HEK293 (cell line): ENCODE measurements around the gene DYNLL1.

Experiments
- ATF2 ChIP-seq: fragments of 450-650 bp; formaldehyde crosslinking; IDR thresholded peaks from 2 replicates; pipeline ENCODE4 v1.5.1; 2016; ENCODE audit warnings: missing biosample characterization, missing genetic modification characterization, low read depth
- BCL11B ChIP-seq: fragments of 450-650 bp; formaldehyde crosslinking; IDR thresholded peaks from 2 replicates; pipeline ENCODE4 v1.5.1; 2016; ENCODE audit warnings: low read depth, missing biosample characterization, missing genetic modification characterization
- GFI1B ChIP-seq: fragments of 450-650 bp; formaldehyde crosslinking; IDR thresholded peaks from 2 replicates; pipeline ENCODE4 v1.5.1; 2016; ENCODE audit warnings: missing biosample characterization, missing genetic modification characterization
- HIC1 ChIP-seq: fragments of 450-650 bp; formaldehyde crosslinking; IDR thresholded peaks from 2 replicates; pipeline ENCODE4 v1.5.1; 2016; ENCODE audit warnings: missing biosample characterization, missing genetic modification characterization
- KLF1 ChIP-seq: fragments of 450-650 bp; formaldehyde crosslinking; IDR thresholded peaks from 2 replicates; pipeline ENCODE4 v1.5.1; 2016; ENCODE audit warnings: missing biosample characterization, missing genetic modification characterization
- KLF10 ChIP-seq: fragments of 450-650 bp; IDR thresholded peaks from 2 replicates; pipeline ENCODE4 v1.5.1; 2018; ENCODE audit warnings: missing biosample characterization, mild to moderate bottlenecking, missing genetic modification characterization
- KLF16 ChIP-seq: fragments of 450-650 bp; formaldehyde crosslinking; IDR thresholded peaks from 2 replicates; pipeline ENCODE4 v1.5.1; 2017; ENCODE audit warnings: missing biosample characterization, missing genetic modification characterization
- PRDM2 ChIP-seq: fragments of 450-650 bp; formaldehyde crosslinking; IDR thresholded peaks from 2 replicates; pipeline ENCODE4 v1.5.1; 2016; ENCODE audit warnings: missing biosample characterization, missing genetic modification characterization, borderline replicate concordance
- RBAK ChIP-seq: fragments of 450-650 bp; formaldehyde crosslinking; IDR thresholded peaks from 2 replicates; pipeline ENCODE4 v1.5.1; 2016; ENCODE audit warnings: missing biosample characterization, missing genetic modification characterization
- SALL2 ChIP-seq: fragments of 450-650 bp; formaldehyde crosslinking; IDR thresholded peaks from 2 replicates; pipeline ENCODE4 v1.5.0; 2017; ENCODE audit warnings: missing biosample characterization, mild to moderate bottlenecking, missing genetic modification characterization, borderline replicate concordance
- SP7 ChIP-seq: fragments of 450-650 bp; formaldehyde crosslinking; IDR thresholded peaks from 2 replicates; pipeline ENCODE4 v1.5.1; 2016; ENCODE audit warnings: missing biosample characterization, missing genetic modification characterization
- TRIM28 ChIP-seq: IDR thresholded peaks from 2 replicates; pipeline ENCODE4 v1.6.1; 2011; ENCODE audit warnings: low read length, control low read depth, borderline replicate concordance
- WT1 ChIP-seq: fragments of 450-650 bp; formaldehyde crosslinking; IDR thresholded peaks from 2 replicates; pipeline ENCODE4 v1.5.1; 2016; ENCODE audit warnings: missing biosample characterization, missing genetic modification characterization
- ZBTB1 ChIP-seq: fragments of 450-650 bp; formaldehyde crosslinking; IDR thresholded peaks from 2 replicates; pipeline ENCODE4 v1.5.1; 2016; ENCODE audit warnings: missing biosample characterization, missing genetic modification characterization
- ZBTB8A ChIP-seq: fragments of 450-650 bp; formaldehyde crosslinking; IDR thresholded peaks from 2 replicates; pipeline ENCODE4 v1.5.1; 2016; ENCODE audit warnings: missing biosample characterization, missing genetic modification characterization
- ZFHX2 ChIP-seq: fragments of 450-650 bp; formaldehyde crosslinking; conservative IDR thresholded peaks from 2 replicates; pipeline ENCODE4 v1.5.1; 2016; ENCODE audit warnings: missing biosample characterization, missing genetic modification characterization
- ZFP3 ChIP-seq: fragments of 450-650 bp; formaldehyde crosslinking; IDR thresholded peaks from 2 replicates; pipeline ENCODE4 v1.5.1; 2016; ENCODE audit warnings: low read depth, missing biosample characterization, missing genetic modification characterization
- ZNF114 ChIP-seq: fragments of 450-650 bp; formaldehyde crosslinking; IDR thresholded peaks from 2 replicates; pipeline ENCODE4 v1.5.0; 2017; ENCODE audit warnings: missing biosample characterization, missing genetic modification characterization
- ZNF16 ChIP-seq: fragments of 450-650 bp; formaldehyde crosslinking; IDR thresholded peaks from 2 replicates; pipeline ENCODE4 v1.5.1; 2016; ENCODE audit warnings: low read depth, missing biosample characterization, missing genetic modification characterization
- ZNF214 ChIP-seq: fragments of 450-650 bp; formaldehyde crosslinking; IDR thresholded peaks from 2 replicates; pipeline ENCODE4 v1.5.1; 2017; ENCODE audit warnings: missing biosample characterization, mild to moderate bottlenecking, missing genetic modification characterization, borderline replicate concordance
- ZNF391 ChIP-seq: fragments of 450-650 bp; formaldehyde crosslinking; IDR thresholded peaks from 2 replicates; pipeline ENCODE4 v1.5.1; 2016; ENCODE audit warnings: low read depth, missing biosample characterization, missing genetic modification characterization, borderline replicate concordance
- ZNF394 ChIP-seq: fragments of 450-650 bp; formaldehyde crosslinking; IDR thresholded peaks from 2 replicates; pipeline ENCODE4 v1.5.1; 2016; ENCODE audit warnings: missing biosample characterization, missing genetic modification characterization, mild to moderate bottlenecking, moderate library complexity, borderline replicate concordance
- ZNF398 ChIP-seq: fragments of 450-650 bp; formaldehyde crosslinking; IDR thresholded peaks from 2 replicates; pipeline ENCODE4 v1.5.1; 2017; ENCODE audit warnings: missing biosample characterization, missing genetic modification characterization
- ZNF426 ChIP-seq: fragments of 450-650 bp; formaldehyde crosslinking; IDR thresholded peaks from 2 replicates; pipeline ENCODE4 v1.5.1; 2017; ENCODE audit warnings: missing biosample characterization, missing genetic modification characterization, mild to moderate bottlenecking, inconsistent platforms, moderate library complexity
- ZNF433 ChIP-seq: fragments of 450-650 bp; formaldehyde crosslinking; IDR thresholded peaks from 2 replicates; pipeline ENCODE4 v1.5.1; 2016; ENCODE audit warnings: missing biosample characterization, missing genetic modification characterization, low read depth
- ZNF514 ChIP-seq: fragments of 450-650 bp; formaldehyde crosslinking; IDR thresholded peaks from 2 replicates; pipeline ENCODE4 v1.5.1; 2016; ENCODE audit warnings: missing biosample characterization, missing genetic modification characterization
- ZNF629 ChIP-seq: fragments of 450-650 bp; formaldehyde crosslinking; IDR thresholded peaks from 2 replicates; pipeline ENCODE4 v1.5.1; 2017; ENCODE audit warnings: missing biosample characterization, missing genetic modification characterization
- ZNF701 ChIP-seq: fragments of 450-650 bp; formaldehyde crosslinking; IDR thresholded peaks from 2 replicates; pipeline ENCODE4 v1.5.1; 2016; ENCODE audit warnings: missing biosample characterization, missing genetic modification characterization
- ZNF747 ChIP-seq: fragments of 450-650 bp; formaldehyde crosslinking; IDR thresholded peaks from 2 replicates; pipeline ENCODE4 v1.5.1; 2016; ENCODE audit warnings: missing biosample characterization, missing genetic modification characterization
- ZSCAN23 ChIP-seq: fragments of 450-650 bp; formaldehyde crosslinking; IDR thresholded peaks from 2 replicates; pipeline ENCODE4 v1.5.1; 2016; ENCODE audit warnings: missing biosample characterization, missing genetic modification characterization

The DYNLL1 gene

GRCh38 chr12:120529641-120530417 lies 33.9 kb downstream of the DYNLL1 start (continued):
- TF ChIP-seq ZNF114 (no peak), ZFP3 (no peak), ZNF391 (tag by site-specific recombination) (no peak), KLF16 (tag by site-specific recombination) (no peak), ZNF394 (tag by site-specific recombination) (no peak), ZNF398 (tag by site-specific recombination) (no peak), WT1 (tag by site-specific recombination) (no peak), ZNF426 (tag by site-specific recombination) (no peak), ATF2 (tag by site-specific recombination) (no peak), TRIM28 (no peak), ZNF214 (tag by site-specific recombination) (no peak), BCL11B (no peak), KLF1 (tag by site-specific recombination) (0 out of 2 replicates have a peak, but pooled peaks have one; percentile 42), GFI1B (tag by site-specific recombination) (no peak), HIC1 (peak; percentile 57; the same call in 1 of the 2 replicates), ZNF747 (tag by site-specific recombination) (no peak), ZBTB8A (tag by site-specific recombination) (no peak), ZBTB1 (tag by site-specific recombination) (no peak), KLF10 (tag by site-specific recombination) (no peak), ZNF514 (tag by site-specific recombination) (no peak), ZFHX2 (tag by site-specific recombination) (peak; percentile 72), ZNF629 (no peak), SALL2 (tag by site-specific recombination) (no peak), ZNF701 (tag by site-specific recombination) (no peak), PRDM2 (tag by site-specific recombination) (no peak), RBAK (tag by site-specific recombination) (no peak), SP7 (tag by site-specific recombination) (no peak), ZSCAN23 (no peak), ZNF433 (tag by site-specific recombination) (no peak), ZNF16 (tag by site-specific recombination) (no peak)
